ENCODE measurements around the gene TBC1D22A.

Gene TBC1D22A

GRCh38 chr22:46883092-46883910 is 120.9 kb downstream of the TBC1D22A start:
- no peak for DNase-seq (ENCODE audit: low read depth in 2 of 2)

- DNase-seq (ENCODE audit: low read depth in 2 of 2), result no peak
These were observed 121.9 kb downstream of the TBC1D22A start for GRCh38 chr22:46884365-46884764.

DNA sequence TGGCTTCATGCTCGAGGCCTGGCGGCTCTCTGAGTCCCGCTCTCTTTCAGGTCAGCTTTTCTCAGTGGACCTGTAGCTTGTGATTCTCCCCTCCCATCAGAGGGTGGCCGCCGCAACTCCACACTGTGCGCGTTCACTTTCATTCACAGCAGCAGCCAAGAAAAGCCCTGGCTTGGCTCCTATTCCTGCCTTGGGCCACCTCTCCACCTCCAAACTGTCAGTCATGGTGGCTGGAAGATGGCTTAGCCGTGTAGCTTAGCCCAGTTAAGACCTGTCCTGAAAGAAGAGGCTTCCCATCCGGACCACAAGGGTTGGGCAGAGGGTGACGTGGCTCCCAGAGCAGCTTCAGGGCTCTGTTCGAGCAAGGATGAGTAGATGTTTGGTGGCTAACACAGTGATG is 125.5 kb downstream of the TBC1D22A start:
- DNase-seq (ENCODE audit: low read depth in 2 of 2), result no peak

GRCh38 chr22:46890819-46891218 is 128.4 kb downstream of the TBC1D22A start:
- DNase-seq (ENCODE audit: low read depth in 2 of 2), result no peak

- DNase-seq (ENCODE audit: low read depth in 2 of 2), result no peak
These were observed 129.0 kb downstream of the TBC1D22A start for GRCh38 chr22:46891382-46891951.

DNA sequence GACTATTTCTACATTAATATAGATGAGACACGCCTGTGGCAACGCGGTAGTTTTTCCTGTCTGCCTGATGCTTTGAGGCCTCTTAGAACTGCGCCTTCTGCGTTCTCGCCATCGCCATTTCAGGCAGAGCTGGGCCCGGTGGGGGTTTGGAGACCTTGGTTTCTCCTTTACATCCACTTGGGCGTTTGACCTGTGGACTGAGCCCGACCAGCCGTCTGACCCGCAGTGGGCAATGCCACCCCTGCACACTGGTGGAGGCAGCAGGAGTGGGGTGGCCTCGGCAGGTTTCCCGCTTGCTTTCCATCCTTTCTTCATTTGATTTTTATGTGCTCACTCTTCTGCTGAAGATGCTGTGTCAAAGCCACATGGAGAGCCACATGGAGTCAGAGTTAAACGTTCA is 130.4 kb downstream of the TBC1D22A start:
- DNase-seq (ENCODE audit: low read depth in 2 of 2), result no peak

DNA sequence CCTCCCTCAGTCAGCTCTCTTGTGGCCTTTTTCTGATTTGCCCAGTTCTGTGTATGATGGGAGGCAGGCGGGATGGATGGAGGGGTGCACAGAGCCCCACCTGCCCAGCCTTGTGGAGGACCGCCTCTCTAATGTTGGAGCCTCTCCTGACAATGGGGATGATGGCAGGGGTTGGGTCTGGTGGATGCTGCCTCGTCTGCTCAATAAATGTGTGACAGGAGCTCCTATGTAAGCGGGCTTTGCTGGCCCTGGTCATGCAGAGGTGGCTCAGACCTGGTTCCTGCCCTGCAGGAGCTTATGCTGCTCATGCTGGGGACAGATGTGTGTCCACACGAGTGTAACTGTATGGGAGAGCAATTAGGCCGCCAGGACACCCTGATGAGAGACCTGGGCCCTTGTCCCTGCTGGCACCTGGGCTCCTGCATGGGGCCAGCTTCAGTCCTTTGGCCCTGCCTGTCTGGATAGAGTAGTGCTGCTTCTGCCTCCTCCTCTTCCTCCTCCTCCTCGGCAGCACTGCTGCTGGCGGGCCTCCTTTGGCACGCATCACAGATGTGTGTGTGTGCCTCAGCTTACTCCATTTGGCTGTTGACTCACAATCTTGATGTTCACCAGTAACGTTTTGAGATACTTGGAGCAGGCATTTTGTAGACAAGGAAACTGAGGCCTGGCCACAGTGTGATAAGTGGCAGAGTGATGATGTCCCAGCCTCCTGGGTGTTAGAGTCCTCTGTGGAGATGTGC is 131.0 kb downstream of the TBC1D22A start:
- no peak for DNase-seq (ENCODE audit: low read depth in 2 of 2)

GRCh38 chr22:46894081-46894671 is 131.7 kb downstream of the TBC1D22A start:
- no peak for DNase-seq (ENCODE audit: low read depth in 2 of 2)

- no peak for DNase-seq (ENCODE audit: low read depth in 2 of 2)
These were observed 132.6 kb downstream of the TBC1D22A start for GRCh38 chr22:46894851-46895640.

- DNase-seq (ENCODE audit: low read depth in 2 of 2), result no peak
These were observed 133.3 kb downstream of the TBC1D22A start for GRCh38 chr22:46895753-46896152.

DNA sequence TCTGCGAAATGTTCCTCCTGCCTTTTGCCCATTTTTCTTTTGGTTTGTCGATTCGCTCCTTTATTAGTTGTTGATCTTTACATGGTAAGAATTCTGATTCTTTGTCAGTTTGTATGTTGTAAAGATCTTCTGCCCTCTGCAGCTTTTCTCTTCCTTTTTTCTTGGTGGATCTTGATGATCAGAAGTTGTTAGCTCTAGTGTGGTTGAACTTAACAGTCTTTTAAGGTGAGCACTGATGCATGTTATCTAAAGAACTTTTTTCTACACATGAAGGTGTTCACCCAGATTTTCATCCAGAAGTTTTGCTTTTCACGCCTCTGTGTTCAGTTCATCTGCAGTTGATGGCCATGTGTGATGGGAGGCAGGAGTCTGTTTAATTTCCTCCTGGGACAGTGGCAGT is 133.7 kb downstream of the TBC1D22A start:
- DNase-seq (ENCODE audit: low read depth in 2 of 2), result no peak

- no peak for DNase-seq (ENCODE audit: low read depth in 2 of 2)
These were observed 134.3 kb downstream of the TBC1D22A start for GRCh38 chr22:46896568-46897245.

- DNase-seq (ENCODE audit: low read depth in 2 of 2), result no peak
These were observed 134.8 kb downstream of the TBC1D22A start for GRCh38 chr22:46897246-46897623.

GRCh38 chr22:46900549-46900948 is 138.1 kb downstream of the TBC1D22A start:
- DNase-seq (ENCODE audit: low read depth in 2 of 2), result no peak

GRCh38 chr22:46902436-46902835 is 140.0 kb downstream of the TBC1D22A start:
- DNase-seq (ENCODE audit: low read depth in 2 of 2), result no peak

DNA sequence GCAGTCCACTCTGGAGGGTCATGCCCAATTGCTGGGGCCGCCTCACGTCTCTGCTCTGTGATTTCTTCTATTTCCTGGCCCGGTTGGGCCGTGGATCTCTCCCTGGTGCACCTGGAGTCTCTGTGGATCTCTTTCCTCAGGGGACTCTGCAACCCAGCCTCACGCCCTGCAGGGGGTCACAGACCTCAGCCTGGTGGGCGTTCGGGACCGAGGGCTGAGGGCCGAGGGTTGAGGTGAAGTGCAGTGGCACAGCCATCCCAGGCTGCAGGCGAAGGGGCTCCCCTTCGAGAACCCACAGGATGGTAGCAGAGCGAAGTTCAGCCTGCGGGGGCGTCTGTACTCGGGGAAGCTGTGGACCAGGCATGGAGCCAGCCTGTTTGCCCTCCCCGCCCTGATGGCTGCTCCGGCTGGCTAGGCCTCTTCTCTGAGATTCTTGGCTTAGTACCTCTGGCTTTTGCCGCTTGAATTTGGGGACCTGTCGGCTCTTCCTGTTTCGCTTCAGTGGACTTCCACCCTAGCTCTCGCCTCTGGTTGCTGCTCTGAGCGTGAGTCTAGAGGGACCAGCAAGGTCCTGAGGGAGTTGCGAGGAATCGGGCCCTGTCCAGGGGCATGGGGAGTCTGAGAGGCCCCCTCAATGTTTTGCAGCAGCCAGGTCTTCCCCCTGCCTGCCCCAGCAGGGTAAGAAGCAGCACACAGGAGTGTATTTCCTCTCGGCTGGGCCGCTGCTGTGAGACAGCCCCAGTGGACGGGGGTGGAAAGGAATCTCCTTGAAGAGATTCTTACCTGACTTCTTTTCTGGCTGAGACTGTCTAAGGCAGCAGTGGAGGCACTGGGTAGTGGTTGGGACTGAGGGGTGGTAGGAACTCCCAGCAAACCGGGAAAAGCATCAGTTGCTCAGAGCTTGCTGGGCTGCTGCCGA is 140.8 kb downstream of the TBC1D22A start:
- no peak for DNase-seq (ENCODE audit: low read depth in 2 of 2)

DNA sequence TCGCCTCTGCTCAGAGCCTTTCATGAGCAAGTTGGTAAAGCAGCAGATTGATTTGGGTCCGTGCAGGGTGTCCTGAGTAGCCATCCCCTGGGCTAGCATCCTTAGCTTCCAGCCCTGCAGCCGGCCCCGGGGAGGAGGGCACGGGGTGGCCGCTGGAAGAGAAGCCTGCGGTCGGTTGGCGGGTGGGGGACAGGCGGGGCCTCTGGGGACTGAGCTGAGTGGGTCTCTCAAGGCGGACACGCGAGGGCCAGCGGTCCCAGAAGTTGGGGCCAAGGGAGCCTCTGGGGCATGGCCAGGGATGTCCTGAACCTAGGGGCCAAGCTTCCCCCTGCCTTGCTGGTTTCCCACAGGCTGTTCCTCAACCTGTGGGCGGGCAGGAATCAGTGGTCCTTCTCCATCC is 143.0 kb downstream of the TBC1D22A start:
- DNase-seq (ENCODE audit: low read depth in 2 of 2), result no peak

- no peak for DNase-seq (ENCODE audit: low read depth in 2 of 2)
These were observed 143.4 kb downstream of the TBC1D22A start for GRCh38 chr22:46905834-46906233.

DNA sequence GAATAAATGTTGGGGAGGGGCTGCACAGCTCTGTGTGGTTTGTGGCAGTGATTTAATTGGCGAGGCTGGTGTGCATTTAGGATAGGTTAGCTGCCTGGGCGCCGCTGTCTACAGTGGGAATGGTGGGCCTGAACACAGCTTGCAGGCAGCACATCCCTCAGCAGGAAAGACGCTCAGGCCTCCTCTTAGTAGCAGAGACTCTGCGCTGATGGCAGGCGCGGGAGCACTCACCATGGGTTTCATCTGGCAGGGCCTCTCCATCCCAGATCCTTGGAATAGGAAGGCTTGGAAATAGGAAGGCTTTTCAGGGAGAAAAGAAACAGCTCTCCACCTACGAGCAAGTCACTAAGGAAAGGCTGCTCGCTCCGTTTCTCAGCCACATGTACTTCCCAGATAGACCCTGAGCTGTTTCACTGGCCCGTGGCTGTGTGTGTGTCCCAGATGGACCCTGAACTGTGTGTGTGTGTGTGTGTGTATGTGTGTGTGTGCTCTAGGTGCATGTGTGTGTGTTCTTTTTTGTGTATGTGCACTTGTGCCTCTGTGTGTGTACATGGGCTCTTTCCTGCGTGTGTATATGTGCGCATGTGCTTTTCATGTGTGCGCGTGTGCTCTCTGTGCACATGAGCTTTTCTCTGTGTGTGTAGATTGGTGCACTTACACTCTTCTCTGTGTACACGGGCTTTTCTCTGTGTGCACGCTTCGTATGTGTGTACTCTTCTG is 144.0 kb downstream of the TBC1D22A start:
- DNase-seq (ENCODE audit: low read depth in 2 of 2), result no peak
